ENCODE data around the gene OCA2. TPM values are rescaled to one million over a fixed set of nuclear protein-coding genes. Genes with fewer than 3 reads are reported as not detected.

OCA2 gene
- total RNA-seq, 4 donors from 2014 or later = 0.17 to 1.2 (median 0.24) TPM

DNA sequence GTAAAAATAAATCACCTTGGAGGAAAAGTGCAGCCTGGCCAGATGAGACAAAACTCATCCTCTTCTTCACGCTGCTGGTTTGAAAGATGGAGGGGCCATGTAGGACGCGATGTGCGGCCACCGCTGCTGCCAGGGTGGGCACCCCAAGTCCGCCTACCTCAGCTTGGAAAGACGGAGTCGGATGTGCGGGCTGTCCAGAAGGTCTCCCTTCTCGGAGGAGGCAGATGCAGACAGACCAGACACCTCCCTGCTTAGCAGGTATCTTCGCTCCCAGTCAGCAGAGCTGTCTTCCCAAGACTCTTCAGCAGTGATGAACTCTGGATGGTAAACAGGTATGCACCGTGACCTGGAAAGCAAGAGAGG is 71.4 kb downstream of the OCA2 start:
- Histone ChIP-seq H3K9me3 (no peaks in the 10 kb centered on the region), H3K27me3 (no peaks in the 10 kb centered on the region), H3K4me1 (no peaks in the 10 kb centered on the region), H3K4me3 (no peak overlapping the region), H3K36me3 (no peaks in the 10 kb centered on the region), H3K27ac (replicated peaks in 1 of 4) (no peak overlapping the region)
- no peak for DNase-seq (ENCODE audit: extremely low spot score)
- TF ChIP-seq EP300 (IDR thresholded peaks at IDR 0.05) (no peak), POLR2AphosphoS5 (IDR thresholded peaks at IDR 0.05) (no peak), POLR2A (IDR thresholded peaks at IDR 0.05; ENCODE audit: low read depth) (no peak)
- TF ChIP-seq, protein P1, sequence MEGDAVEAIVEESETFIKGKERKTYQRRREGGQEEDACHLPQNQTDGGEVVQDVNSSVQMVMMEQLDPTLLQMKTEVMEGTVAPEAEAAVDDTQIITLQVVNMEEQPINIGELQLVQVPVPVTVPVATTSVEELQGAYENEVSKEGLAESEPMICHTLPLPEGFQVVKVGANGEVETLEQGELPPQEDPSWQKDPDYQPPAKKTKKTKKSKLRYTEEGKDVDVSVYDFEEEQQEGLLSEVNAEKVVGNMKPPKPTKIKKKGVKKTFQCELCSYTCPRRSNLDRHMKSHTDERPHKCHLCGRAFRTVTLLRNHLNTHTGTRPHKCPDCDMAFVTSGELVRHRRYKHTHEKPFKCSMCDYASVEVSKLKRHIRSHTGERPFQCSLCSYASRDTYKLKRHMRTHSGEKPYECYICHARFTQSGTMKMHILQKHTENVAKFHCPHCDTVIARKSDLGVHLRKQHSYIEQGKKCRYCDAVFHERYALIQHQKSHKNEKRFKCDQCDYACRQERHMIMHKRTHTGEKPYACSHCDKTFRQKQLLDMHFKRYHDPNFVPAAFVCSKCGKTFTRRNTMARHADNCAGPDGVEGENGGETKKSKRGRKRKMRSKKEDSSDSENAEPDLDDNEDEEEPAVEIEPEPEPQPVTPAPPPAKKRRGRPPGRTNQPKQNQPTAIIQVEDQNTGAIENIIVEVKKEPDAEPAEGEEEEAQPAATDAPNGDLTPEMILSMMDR (IDR thresholded peaks at IDR 0.05) = no peak
- 95% methylated on average over 10 of the region's 12 CpGs for WGBS
- intact Hi-C loops (cut with DNase I) = no loop called here

DNA sequence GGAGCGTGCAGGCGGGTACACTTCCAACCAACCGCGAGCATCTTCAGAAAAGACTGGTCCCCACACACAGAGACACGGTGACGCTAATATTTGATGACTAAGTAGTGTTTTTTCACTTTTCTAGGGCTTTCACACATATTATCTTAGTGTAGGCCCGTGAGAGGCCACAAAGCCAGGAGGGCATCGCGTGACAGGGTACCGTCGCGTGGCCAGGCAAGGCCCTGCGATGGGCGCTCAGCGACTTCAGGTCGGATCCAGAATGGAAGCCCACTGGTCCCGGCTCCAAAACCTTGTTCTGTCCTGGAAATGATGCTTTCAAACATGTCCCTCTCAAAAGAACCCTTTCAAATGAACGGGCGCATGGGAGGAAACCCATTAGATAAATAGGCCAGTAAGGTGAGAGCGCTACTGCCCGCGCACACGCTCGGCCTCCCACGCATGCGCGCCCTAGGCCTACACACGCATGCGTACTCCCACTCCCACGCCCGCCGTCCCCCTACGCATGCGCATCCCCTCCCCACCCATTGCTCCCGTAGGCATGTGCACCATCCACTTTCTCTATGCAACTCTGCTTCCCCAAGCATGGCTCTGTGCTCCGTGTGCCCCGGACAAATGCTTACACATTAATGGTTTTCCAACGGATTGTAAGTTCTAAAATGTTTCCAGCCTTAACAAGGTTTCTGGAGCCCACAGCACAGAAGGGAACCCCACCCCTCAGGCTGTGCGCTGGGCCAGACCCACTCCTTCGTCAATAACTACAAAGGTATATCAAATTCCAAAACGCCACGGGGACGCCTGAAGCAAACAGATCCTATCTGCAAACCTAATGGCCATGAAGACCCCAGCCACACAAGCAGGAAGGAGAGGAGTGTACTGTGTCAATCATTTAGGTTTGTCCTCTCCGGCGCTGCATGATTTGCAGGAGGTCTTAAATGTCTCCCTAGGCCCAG is 72.1 kb downstream of the OCA2 start:
- Histone ChIP-seq H3K4me1 (no peaks in the 10 kb centered on the region), H3K4me3 (no peak overlapping the region), H3K9me3 (no peaks in the 10 kb centered on the region), H3K36me3 (no peaks in the 10 kb centered on the region), H3K27ac (replicated peaks in 1 of 4) (no peak overlapping the region), H3K27me3 (no peaks in the 10 kb centered on the region)
- DNase-seq (ENCODE audit: extremely low spot score) = no peak
- TF ChIP-seq, protein P1 (IDR thresholded peaks at IDR 0.05) = no peak
- TF ChIP-seq POLR2A (IDR thresholded peaks at IDR 0.05; ENCODE audit: low read depth) (no peak), EP300 (IDR thresholded peaks at IDR 0.05) (no peak), POLR2AphosphoS5 (IDR thresholded peaks at IDR 0.05) (no peak)
- intact Hi-C loops (cut with DNase I) = no loop called here
- 97% methylated on average over 45 of the region's 45 CpGs for WGBS

DNA sequence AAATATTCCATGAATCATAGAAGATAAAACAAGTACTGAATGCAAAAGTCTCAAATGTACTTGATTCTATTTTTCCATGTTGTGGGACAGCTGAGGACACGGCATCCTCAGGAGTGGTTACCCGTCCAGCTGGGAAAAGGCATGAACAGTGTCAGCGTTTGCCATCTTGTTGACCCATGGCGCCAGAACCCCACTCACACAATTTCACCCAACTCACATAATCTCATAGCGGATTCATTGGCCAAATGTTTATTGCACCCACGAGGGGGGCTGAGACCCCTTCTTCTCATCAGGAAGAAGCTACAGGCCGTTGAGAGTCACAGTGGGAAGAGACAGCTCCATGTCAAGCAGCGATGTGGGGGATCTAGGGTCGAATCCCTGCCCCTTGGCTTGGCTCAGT is 72.9 kb downstream of the OCA2 start:
- Histone ChIP-seq H3K27me3 (no peaks in the 10 kb centered on the region), H3K9me3 (no peaks in the 10 kb centered on the region), H3K27ac (replicated peaks in 1 of 4) (no peak overlapping the region), H3K36me3 (no peaks in the 10 kb centered on the region), H3K4me1 (peaks cover 0 to 7% (median 0%) of the 10 kb centered on the region in 4 donors), H3K4me3 (no peak overlapping the region)
- intact Hi-C loops (cut with DNase I) = no loop called here
- peak; percentile 21 for DNase-seq (ENCODE audit: extremely low spot score)
- TF ChIP-seq EP300 (IDR thresholded peaks at IDR 0.05) (no peak), POLR2A (IDR thresholded peaks at IDR 0.05; ENCODE audit: low read depth) (no peak), POLR2AphosphoS5 (IDR thresholded peaks at IDR 0.05) (no peak)
- TF ChIP-seq, protein P1 (IDR thresholded peaks at IDR 0.05) = no peak
- WGBS = 95% methylated on average over 9 of the region's 9 CpGs

DNA sequence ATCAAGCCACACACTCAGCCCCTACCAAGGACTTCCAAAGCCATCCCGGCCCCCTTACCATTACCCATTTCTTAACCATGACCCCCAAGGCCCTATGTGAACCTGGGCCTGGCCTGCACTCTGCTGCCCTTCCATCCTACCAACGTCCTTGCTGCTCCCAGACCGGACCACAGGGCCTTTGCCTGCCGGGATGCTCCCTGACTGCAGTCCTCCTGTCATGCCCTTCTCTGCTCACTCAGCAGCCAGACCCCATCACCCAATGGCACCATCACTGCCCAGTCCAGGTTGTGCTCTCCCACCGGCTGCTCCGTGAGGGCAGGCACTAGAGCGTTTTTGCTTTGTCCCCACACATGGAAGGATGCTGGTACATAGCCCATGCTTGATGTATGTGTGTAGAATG is 73.7 kb downstream of the OCA2 start:
- intact Hi-C loops (cut with DNase I) = no loop called here
- 75% methylated on average over 7 of the region's 7 CpGs for WGBS
- peaks cover 0 to 7% (median 0%) of the 10 kb centered on the region in 4 donors for H3K4me1 ChIP-seq
- H3K27me3 ChIP-seq = no peaks in the 10 kb centered on the region
- no peak for TF ChIP-seq EP300 (IDR thresholded peaks at IDR 0.05)
- TF ChIP-seq POLR2A (IDR thresholded peaks at IDR 0.05; ENCODE audit: low read depth) = no peak
- no peak for TF ChIP-seq POLR2AphosphoS5 (IDR thresholded peaks at IDR 0.05)
- TF ChIP-seq, protein P1 (IDR thresholded peaks at IDR 0.05) = no peak
- no peaks in the 10 kb centered on the region for H3K9me3 ChIP-seq
- no peaks in the 10 kb centered on the region for H3K36me3 ChIP-seq
- H3K27ac ChIP-seq (replicated peaks in 1 of 4) = no peak overlapping the region
- peak; percentile 89 for DNase-seq (ENCODE audit: extremely low spot score)
- no peak overlapping the region for H3K4me3 ChIP-seq
